PFSK-1 (cell line): ENCODE results near the gene SUPT6H.

Source experiments
- POLR2AphosphoS5 ChIP-seq: IDR thresholded peaks from 2 replicates; pipeline ENCODE4 v1.6.1; 2012; ENCODE audit warnings: low read depth, mild to moderate bottlenecking, control low read depth, low read length, moderate library complexity
- TF ChIP-seq, protein P1 (sequence below), 2 experiments: IDR thresholded peaks; 2 replicates each; pipeline versions ENCODE4 v1.6.1 to v1.8.0; 2011 to 2012; ENCODE audit warnings: low read depth in 2 of 2, low read length in 2 of 2, control low read depth in 1 of 2, inconsistent platforms in 1 of 2, mild to moderate bottlenecking in 1 of 2, moderate library complexity in 1 of 2; ENCODE audit not compliant: insufficient read depth in 1 of 2

DNA sequence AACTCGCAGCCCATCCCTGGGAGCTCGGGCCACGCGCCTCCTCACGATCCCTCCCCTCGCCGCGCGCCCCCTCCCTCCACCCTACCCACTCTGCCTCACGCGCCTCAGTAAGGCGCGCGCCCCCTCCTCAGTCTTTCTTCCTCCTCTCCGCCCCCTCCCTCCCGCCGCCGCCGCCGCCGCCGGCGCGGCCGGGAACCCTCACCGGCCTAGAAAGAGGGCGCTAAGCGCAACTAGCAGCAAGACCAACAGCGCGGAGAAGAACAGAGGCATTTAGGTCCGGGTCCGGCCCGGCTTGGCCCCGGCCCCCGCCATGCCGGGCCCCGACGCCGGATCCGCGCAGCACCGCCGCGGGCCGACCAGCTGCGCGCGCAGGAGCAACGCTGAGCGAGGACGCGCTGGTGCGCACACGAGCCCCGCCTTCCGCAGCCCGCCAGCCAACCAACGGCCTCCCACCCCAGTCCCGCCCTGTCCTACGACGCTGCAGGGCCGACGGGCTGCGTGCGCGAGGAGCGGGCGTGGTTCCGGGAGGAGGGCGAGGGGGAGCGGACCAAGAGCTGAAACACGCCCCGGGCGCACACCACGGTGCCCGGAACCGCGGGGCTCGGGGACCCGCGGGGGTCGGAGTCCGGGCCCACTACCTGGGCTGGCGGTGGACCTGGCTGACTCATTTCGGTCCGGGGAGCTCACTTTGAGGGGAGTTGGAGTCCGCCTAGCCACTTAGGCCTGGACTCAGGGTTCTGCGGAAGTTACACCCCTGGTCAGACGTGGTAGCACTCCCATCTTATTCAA lies 17.0 kb upstream of the SUPT6H start, which contains the start of gene BLTP2:
- TF ChIP-seq POLR2AphosphoS5: peak; percentile 73
- TF ChIP-seq, protein P1, sequence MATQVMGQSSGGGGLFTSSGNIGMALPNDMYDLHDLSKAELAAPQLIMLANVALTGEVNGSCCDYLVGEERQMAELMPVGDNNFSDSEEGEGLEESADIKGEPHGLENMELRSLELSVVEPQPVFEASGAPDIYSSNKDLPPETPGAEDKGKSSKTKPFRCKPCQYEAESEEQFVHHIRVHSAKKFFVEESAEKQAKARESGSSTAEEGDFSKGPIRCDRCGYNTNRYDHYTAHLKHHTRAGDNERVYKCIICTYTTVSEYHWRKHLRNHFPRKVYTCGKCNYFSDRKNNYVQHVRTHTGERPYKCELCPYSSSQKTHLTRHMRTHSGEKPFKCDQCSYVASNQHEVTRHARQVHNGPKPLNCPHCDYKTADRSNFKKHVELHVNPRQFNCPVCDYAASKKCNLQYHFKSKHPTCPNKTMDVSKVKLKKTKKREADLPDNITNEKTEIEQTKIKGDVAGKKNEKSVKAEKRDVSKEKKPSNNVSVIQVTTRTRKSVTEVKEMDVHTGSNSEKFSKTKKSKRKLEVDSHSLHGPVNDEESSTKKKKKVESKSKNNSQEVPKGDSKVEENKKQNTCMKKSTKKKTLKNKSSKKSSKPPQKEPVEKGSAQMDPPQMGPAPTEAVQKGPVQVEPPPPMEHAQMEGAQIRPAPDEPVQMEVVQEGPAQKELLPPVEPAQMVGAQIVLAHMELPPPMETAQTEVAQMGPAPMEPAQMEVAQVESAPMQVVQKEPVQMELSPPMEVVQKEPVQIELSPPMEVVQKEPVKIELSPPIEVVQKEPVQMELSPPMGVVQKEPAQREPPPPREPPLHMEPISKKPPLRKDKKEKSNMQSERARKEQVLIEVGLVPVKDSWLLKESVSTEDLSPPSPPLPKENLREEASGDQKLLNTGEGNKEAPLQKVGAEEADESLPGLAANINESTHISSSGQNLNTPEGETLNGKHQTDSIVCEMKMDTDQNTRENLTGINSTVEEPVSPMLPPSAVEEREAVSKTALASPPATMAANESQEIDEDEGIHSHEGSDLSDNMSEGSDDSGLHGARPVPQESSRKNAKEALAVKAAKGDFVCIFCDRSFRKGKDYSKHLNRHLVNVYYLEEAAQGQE (IDR thresholded peaks at IDR 0.05; ENCODE audit: insufficient read depth in 1 of 2, low read depth in 2 of 2, low read length in 2 of 2): 0 out of 4 replicates have a peak, but pooled peaks of 1 of the 2 experiments have one; percentile 24
